Activated gamma-delta T cell (primary cell): Measurements from ENCODE around the gene PRM2.

Experiments
- DNase-seq: peaks from one replicate; lab custom pipeline; 2025; lab: John Stamatoyannopoulos, UW
- total RNA-seq, 2 donors: gene quantifications; one replicate each; lab custom pipeline; 2026; lab: John Stamatoyannopoulos, UW

Gene PRM2
- total RNA-seq = 0 to 0.09 reads per million in 2 donors

DNA sequence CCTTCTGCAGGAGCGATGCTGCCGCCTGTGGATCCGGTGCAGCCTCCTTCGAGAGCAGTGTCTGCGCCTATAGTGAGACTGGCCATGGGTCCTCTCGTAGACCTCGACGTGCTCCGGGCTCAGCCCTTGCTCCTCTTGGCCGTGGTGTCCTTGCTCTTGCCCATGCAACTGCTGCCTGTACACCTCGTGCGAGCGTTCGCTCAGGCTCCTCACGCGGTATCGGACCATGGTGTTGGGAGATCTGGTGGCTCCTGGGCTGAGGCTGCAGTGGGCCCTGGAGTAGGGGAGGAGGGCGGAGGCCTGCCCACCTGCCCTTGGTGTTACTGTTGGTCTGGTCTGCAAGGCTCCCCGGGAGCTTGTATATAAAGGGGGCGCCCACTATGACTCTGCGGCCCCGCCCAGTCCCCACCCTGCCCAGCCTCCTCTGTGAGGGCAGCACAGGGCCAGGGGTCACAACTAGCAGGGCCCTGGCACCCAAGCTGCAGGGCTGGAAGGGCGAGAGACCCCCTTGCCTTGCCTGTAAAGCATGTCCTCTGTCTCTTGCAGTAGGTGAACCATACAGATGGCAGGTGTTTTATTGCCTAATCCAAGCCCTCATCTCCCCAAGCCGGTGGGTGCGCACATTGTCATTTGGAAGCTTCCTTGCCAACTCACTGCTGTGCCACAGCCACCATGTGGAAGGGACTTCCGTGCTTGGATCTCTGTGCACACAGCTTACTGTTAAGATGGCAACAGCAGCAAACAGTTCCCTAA is at the start of gene PRM2:
PRM2 (minus strand) TSS at position 338 of the 753 bp plus-strand sequence; CDS start at position 228, 110 bp downstream.
- DNase-seq = no peak

DNA sequence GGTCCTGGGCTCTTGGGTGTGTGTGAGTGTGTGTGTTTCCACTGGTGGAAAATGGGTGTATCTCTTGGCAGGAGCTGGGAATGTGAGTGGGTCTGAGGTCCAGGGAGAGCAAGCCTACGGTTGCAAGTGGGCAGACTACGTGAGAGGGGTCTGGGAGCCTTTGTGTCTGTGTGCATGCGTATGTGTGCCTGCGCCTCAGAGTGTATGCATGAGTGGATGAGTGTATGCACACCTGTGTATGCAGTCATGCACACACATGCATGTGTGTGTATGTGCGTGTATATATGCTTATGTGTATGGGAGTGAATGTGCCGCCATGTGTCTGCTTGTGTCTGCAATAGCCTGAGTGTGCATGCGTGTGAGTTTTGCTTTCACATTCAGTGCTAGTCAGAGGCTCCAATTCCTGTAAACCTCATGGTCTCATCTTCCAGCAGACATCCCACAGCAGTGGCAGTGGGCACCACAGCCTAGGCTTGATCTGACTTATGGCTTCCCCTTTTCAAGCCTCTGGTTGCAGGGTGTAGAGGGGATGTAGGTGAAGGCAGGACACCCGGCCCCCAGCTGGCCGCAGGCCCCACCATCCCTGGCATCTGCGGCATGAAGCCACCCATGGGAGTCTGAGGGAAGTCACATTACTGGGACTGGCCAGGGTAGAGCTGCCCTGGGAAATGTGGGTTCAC is 49.3 kb upstream of the PRM2 start:
- no peak for DNase-seq

GRCh38 chr16:11323551-11324336 is 47.5 kb upstream of the PRM2 start:
- DNase-seq = no peak

- no peak for DNase-seq
These were observed 46.5 kb upstream of the PRM2 start for GRCh38 chr16:11322823-11323222.

- no peak for DNase-seq
These were observed 45.4 kb upstream of the PRM2 start for GRCh38 chr16:11321662-11322061.

DNA sequence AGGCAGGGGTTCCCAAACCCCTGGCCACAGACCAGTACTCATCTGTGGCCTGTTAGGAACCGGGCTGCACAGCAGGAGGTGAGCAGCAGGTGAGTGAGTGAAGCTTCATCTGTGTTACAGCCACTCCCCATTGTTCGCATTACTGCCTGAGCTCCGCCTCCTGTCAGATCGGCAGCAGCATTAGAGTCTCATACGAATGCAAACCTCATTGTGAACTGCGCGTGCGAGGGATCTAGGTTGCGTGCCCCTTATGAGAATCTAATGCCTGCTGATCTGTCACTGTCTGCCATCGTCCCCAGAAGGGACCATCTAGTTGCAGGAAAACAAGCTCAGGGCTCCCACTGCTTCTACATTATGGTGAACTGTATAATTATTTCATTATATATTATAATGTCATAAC is 43.9 kb upstream of the PRM2 start:
- no peak for DNase-seq

DNA sequence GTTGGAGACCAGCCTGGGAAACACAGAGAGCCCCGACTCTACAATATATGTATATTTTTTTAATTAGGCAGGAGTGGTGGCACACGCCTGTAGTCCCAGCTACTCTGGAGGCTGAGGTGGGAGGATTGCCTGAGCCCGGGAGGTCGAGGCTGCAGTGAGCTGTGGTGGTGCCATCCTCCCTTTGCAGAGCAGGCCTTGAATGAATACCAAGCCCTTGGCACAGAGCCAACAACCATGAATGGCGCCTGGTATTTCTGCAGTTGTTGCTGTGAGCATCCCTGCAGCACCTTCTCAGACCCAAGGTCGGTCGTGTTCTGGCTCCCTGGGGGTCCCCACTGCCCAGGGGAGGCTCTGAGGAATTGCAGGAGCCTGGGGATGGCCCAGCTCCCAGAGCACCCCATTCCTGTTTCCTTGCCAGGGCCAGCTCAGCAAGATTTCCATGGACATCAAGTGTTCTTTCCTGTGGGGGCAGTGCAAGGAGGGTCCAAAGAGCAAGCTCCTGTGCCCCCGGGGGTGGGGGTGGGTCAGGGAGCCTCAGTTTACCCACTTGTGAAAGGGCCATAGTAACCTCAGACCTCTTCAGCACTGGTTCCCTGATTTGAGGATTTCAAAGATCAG is 43.4 kb upstream of the PRM2 start:
- no peak for DNase-seq

DNA sequence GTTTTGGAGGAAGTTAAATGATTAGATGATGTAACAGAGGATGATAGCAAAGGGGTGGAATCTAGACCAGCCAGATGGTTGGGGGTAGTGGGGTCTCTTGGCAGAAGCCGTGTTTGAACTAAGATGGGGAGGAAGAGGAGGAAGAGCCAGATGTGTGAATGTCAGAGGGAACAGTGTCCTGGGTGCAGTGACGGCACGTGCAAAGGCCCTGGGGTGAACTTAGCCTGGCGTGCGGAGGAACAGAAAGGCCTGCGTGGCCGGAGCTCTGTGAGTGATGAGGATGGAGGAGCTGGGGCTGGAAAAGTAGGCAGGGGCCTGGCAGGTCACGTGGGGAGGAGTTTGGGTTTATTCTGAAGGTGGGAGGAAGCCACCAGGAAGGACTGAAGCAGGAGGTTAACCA is 42.5 kb upstream of the PRM2 start:
- no peak for DNase-seq

- no peak for DNase-seq
These were observed 40.2 kb upstream of the PRM2 start for GRCh38 chr16:11316331-11317015.

DNA sequence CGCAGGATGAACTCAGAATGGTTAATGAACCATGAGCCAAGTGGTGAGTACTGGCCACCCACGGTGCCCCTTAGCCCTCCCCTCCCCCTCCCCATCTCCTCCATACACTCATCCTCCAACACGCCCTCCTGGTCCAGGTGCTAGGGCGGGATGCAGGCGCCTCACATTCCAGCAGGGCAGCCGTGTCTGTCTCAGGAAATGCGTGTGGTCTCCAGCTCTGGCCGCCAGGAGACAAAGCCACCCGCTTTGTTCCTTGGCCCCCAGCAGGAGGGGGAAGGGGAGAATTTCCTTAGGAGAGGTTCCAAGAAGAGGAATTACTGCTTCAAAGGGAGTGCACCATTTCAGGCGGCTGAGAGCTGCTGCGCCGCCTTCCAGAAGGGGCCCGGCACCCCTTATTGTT is 39.2 kb upstream of the PRM2 start:
- DNase-seq = no peak

- DNase-seq = no peak
These were observed 38.1 kb upstream of the PRM2 start for GRCh38 chr16:11314309-11314894.

DNA sequence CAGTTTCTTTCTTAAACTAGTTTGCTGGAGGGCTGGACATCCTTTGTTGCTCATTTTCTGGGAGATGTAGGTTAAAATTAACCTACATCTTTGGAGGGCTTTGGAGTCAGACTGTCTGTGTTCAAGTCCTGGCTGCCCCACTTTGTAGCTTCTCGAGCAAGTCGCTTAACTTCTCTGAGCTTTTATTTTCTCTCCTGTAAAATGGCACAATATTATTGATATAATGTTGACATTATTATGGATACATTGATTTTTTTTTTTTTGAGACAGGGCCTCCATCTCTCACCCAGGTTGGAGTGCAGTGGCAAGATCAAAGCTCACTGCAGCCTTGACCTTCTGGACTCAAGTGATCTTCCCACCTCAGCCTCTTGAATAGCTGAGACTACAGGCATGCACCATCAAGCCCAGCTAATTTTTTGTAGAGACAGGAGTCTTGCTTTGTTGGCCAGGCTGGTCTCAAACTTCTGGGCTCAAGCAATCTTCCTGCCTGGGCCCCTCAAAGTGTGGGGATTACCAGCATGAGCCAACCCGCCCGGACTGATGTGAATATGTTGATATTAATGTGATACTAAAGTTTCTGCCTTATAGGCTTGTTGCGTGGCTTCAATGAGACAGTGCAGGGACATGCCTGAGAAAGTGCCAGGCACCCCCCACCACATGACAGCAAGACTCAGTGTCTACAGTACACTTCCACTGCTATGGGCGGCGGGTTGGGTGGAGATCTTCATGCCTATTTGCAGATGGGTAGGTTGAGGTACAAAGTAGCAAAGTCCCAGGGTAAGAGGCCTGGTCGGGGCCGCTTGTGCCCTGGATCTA is 37.4 kb upstream of the PRM2 start:
- DNase-seq = no peak

DNA sequence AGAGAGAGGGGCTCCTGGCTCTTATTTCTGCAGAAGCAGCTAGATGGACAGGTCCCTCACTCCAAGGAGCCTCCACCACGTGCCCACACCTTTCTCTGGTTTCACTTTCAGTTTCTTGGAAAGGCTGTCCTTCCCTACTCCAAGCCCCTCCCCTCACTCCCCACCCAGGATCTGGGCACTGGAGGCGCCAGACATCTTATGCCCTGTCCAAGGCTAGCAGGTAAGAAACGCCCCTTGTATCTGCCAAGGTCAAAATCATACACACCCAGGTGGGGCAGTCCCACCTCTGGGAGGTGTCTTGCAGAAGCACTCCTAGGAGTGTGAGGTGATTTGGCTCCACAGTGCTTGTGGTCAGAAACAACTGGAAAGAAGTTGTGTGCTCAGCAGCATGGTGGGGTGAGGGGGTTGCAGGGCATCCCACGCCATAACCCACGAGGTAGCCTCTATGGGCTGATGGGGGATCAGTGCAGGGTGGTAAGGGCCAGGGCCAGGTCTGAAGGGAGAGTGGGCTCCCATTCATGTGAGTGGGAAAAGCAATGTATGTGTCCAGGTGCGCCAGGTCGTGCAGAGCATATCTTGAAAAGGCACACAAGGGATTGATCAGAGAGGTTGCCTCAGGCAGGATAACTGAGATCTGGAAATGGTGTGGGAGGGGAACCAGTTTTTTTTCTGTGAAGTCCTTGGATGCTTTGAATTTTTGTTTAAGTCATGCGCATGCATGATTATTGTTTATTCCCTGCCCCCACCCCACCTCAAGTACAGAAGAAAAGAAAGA is 36.6 kb upstream of the PRM2 start:
- DNase-seq = no peak

GRCh38 chr16:11310997-11311561 is 34.8 kb upstream of the PRM2 start:
- DNase-seq = no peak

DNA sequence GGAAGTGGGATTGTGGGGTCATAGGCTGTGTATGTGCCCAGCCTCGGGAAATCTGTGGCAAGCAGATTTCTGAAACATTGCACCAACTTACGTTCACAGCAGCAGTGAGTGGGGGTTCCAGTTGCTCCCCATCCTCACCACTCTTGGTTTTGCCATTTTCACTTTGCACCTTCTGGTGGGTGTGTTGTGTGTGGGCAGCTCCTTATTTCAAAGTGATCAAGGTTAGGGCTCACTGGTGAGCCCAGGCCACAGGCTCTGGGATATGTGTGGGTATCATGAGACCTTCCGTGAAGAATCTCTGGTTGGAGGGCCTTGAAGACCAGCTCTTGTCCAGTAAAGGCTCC is 34.3 kb upstream of the PRM2 start:
- DNase-seq = no peak

DNA sequence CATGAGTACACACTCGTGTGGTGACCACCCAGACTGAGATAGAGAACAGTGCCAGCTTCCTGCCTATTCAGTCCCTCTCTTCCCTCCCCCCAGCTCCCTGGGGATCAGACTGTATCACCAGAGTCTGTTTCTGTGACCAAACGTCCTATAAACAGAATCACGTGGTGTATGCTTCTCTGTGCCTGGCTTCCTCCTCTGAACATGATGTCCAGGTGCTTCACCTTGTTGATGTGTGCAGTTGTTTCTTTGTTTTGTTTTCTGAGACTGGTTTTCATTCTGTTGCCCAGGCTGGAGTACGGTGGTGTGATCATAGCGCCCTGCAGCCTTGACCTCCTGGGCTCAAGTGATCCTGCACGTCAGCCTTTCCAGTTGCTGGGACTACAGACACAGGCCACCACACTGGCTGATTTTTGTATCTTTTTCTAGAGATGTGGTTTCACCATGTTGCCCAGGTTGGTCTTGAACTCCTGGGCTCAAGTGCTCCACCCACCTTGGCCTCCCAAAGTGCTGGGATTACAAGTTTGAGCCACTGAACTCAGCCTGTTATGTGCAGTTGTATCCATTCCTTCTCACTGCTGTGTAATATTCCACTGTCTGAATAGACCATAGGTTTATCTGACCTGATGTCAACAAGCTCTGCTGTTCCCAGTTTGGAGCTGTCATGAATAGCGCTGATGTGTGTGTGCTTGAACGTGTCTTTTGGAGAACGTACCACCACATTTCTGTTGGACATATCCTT is 33.8 kb upstream of the PRM2 start:
- DNase-seq = no peak

DNA sequence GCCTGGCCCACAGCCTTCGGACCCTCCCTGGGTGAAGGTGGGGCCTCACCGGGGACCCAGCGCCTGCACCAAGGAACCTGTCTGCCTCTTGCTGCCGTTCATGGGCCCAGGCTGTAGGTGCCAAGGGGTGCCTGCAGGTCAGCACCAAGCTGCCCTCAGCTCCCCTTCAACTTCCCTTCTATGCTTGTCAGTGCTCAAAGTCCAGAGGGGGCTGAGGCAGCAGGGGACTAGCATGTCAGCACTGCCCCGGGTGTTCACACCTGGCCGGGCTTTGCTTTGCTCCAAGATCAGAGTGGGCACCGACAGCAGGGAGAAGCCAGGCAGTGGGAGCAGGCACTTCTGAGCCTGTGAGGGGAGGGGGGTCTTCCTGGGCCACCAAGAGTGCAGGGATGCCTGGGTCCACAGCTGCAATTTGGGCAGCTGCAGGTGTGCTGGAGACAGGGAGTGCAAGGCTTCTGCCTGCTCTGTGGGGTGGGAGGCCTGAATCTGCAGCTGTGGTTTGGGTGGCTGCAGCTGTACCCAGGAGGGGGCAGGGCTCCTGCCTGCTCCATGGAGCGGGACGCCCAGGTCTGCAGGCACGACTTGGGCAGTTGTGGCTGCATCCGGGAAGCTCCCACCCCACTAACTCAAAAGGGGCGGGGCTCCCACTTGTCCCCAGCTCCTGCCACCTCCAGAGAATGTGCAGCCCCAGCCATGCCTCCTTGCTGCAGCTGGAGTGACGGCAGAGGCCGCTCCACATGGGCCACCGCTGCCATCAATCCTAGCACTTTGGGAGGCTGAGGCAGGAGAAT is 32.4 kb upstream of the PRM2 start:
- DNase-seq = no peak
